GM23338 (cell line): ENCODE data around the gene RPL28. TPM values are rescaled to one million over a fixed set of nuclear protein-coding genes. Genes with fewer than 3 reads are reported as not detected.

ENCODE experiments used
- ATAC-seq: fragments of 200-7000 bp; cut with Tn5 transposase; 3 replicates; pipeline ENCODE4 v1.9.1; 2020
- DNase-seq: peaks from one replicate; pipeline ENCODE4 v3.0.0-alpha.2; 2015; ENCODE audit warnings: low spot score
- H2AFZ ChIP-seq: fragments of 200-600 bp; sonication (generic); 2 replicates; pipeline ENCODE4 v1.8.0; 2016; ENCODE audit warnings: antibody characterized with exemption, mild to moderate bottlenecking, moderate library complexity
- H3F3A ChIP-seq: fragments of 200-600 bp; sonication (generic); replicated peaks from 2 replicates; pipeline ENCODE4 v1.8.0; 2017; ENCODE audit warnings: antibody characterized with exemption, mixed run types, low read depth
- H3K27ac ChIP-seq: fragments of 200-600 bp; sonication (generic); 2 replicates; pipeline ENCODE4 v1.6.1; 2016; ENCODE audit warnings: low read depth
- H3K27me3 ChIP-seq: fragments of 200-600 bp; sonication (generic); 2 replicates; pipeline ENCODE4 v1.8.0; 2016; ENCODE audit warnings: mild to moderate bottlenecking, mixed run types, moderate library complexity; ENCODE audit not compliant: insufficient read depth
- H3K36me3 ChIP-seq: fragments of 200-600 bp; sonication (generic); 2 replicates; pipeline ENCODE4 v1.8.0; 2016; ENCODE audit warnings: mild to moderate bottlenecking; ENCODE audit not compliant: insufficient read depth
- H3K4me1 ChIP-seq: fragments of 200-600 bp; sonication (generic); 2 replicates; pipeline ENCODE4 v1.8.0; 2016; ENCODE audit warnings: mild to moderate bottlenecking, moderate library complexity; ENCODE audit not compliant: insufficient read depth
- H3K4me2 ChIP-seq: fragments of 200-600 bp; sonication (generic); 2 replicates; pipeline ENCODE4 v1.7.1; 2017; ENCODE audit warnings: mixed run types
- H3K4me3 ChIP-seq: fragments of 200-600 bp; sonication (generic); 2 replicates; pipeline ENCODE4 v1.6.1; 2016; ENCODE audit warnings: mixed run types
- H3K79me2 ChIP-seq: fragments of 200-600 bp; sonication (generic); replicated peaks from 2 replicates; pipeline ENCODE4 v1.8.0; 2017; ENCODE audit warnings: mild to moderate bottlenecking; ENCODE audit not compliant: insufficient read depth
- H3K9me2 ChIP-seq: fragments of 200-600 bp; sonication (generic); 2 replicates; pipeline ENCODE4 v1.8.0; 2017; ENCODE audit not compliant: insufficient read depth
- H4K20me1 ChIP-seq: fragments of 200-600 bp; sonication (generic); replicated peaks from 2 replicates; pipeline ENCODE4 v1.8.0; 2017; ENCODE audit warnings: mild to moderate bottlenecking; ENCODE audit not compliant: insufficient read depth
- H3K27ac Mint-ChIP-seq: 2 replicates; pipeline ENCODE4 v1.8.0; 2020; ENCODE audit warnings: inconsistent platforms, mild to moderate bottlenecking, moderate library complexity, mixed read lengths
- H3K27me3 Mint-ChIP-seq: 3 replicates; pipeline ENCODE4 v1.8.0; 2022; ENCODE audit warnings: low read depth, mild to moderate bottlenecking, moderate library complexity, mixed read lengths, inconsistent platforms; ENCODE audit not compliant: insufficient read depth, poor library complexity
- H3K36me3 Mint-ChIP-seq: 3 replicates; pipeline ENCODE4 v1.8.0; 2021; ENCODE audit warnings: low read depth, mild to moderate bottlenecking, inconsistent platforms, moderate library complexity, mixed read lengths
- H3K4me1 Mint-ChIP-seq: 3 replicates; pipeline ENCODE4 v1.8.0; 2020; ENCODE audit warnings: mild to moderate bottlenecking, inconsistent platforms, mixed read lengths
- H3K4me3 Mint-ChIP-seq: 3 replicates; pipeline ENCODE4 v1.8.0; 2021; ENCODE audit warnings: moderate library complexity, mild to moderate bottlenecking, inconsistent platforms, mixed read lengths
- H3K9me3 Mint-ChIP-seq: 3 replicates; pipeline ENCODE4 v1.8.0; 2020; ENCODE audit warnings: moderate library complexity, mild to moderate bottlenecking, inconsistent platforms, mixed read lengths
- EZH2 ChIP-seq: fragments of 200-600 bp; sonication (generic); IDR thresholded peaks from one replicate; pipeline ENCODE4 v1.8.0; 2017; ENCODE audit warnings: antibody characterized with exemption, mild to moderate bottlenecking, low read depth; ENCODE audit not compliant: unreplicated experiment
- EZH2phosphoT487 ChIP-seq: fragments of 200-600 bp; sonication (generic); IDR thresholded peaks from one replicate; pipeline ENCODE4 v1.8.1; 2018; ENCODE audit warnings: antibody characterized with exemption; ENCODE audit not compliant: unreplicated experiment
- JUNB ChIP-seq: IDR thresholded peaks from one replicate; pipeline ENCODE4 v1.6.1; 2016; ENCODE audit warnings: antibody characterized with exemption; ENCODE audit not compliant: unreplicated experiment
- STAT1 ChIP-seq: IDR thresholded peaks from one replicate; pipeline ENCODE4 v1.6.1; 2016; ENCODE audit warnings: antibody characterized with exemption; ENCODE audit not compliant: unreplicated experiment
- polyA plus RNA-seq: library from polyadenylated mRNA; unstranded; fragments of >200 nt; fragmentation: Nextera tagmentation; extraction: Ambion mirVana; gene quantifications from 2 replicates; pipeline ENCODE4 v1.2.1, GENCODE V29; 2016
- total RNA-seq: library from RNA; depleted of rRNA; stranded (reverse); fragments of >200 nt; shearing (Covaris generic); gene quantifications from 2 replicates; pipeline ENCODE4 v1.2.3, GENCODE V29; 2014
- TF ChIP-seq, protein P1 (sequence below): fragments of 250-450 bp; sonication (Bioruptor Pico); IDR thresholded peaks from 2 replicates; pipeline ENCODE4 v1.5.0; 2020; ENCODE audit warnings: mild to moderate bottlenecking, moderate library complexity

RPL28 gene
- total and polyA plus RNA-seq, 2 experiments from 2014 or later, result 737 to 1,528 TPM

DNA sequence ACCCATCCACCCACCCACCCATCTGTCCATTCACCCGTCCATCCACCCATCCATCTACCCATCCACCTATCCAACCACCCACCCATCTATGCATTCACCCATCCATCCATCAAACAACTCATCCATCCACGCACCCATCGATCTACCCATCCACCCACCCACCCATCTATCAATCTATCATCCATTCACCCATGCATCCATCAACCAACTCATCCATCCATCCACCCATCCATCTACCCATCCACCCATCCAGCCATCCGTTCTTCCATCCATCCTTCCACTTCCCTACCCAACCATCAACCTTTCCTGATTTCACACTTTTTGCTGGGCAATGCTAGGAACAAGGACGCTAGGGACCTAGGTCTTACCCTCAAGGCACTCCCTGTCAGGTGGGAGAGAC lies 3.7 kb upstream of the RPL28 start (continued):
- TF ChIP-seq, protein P1, sequence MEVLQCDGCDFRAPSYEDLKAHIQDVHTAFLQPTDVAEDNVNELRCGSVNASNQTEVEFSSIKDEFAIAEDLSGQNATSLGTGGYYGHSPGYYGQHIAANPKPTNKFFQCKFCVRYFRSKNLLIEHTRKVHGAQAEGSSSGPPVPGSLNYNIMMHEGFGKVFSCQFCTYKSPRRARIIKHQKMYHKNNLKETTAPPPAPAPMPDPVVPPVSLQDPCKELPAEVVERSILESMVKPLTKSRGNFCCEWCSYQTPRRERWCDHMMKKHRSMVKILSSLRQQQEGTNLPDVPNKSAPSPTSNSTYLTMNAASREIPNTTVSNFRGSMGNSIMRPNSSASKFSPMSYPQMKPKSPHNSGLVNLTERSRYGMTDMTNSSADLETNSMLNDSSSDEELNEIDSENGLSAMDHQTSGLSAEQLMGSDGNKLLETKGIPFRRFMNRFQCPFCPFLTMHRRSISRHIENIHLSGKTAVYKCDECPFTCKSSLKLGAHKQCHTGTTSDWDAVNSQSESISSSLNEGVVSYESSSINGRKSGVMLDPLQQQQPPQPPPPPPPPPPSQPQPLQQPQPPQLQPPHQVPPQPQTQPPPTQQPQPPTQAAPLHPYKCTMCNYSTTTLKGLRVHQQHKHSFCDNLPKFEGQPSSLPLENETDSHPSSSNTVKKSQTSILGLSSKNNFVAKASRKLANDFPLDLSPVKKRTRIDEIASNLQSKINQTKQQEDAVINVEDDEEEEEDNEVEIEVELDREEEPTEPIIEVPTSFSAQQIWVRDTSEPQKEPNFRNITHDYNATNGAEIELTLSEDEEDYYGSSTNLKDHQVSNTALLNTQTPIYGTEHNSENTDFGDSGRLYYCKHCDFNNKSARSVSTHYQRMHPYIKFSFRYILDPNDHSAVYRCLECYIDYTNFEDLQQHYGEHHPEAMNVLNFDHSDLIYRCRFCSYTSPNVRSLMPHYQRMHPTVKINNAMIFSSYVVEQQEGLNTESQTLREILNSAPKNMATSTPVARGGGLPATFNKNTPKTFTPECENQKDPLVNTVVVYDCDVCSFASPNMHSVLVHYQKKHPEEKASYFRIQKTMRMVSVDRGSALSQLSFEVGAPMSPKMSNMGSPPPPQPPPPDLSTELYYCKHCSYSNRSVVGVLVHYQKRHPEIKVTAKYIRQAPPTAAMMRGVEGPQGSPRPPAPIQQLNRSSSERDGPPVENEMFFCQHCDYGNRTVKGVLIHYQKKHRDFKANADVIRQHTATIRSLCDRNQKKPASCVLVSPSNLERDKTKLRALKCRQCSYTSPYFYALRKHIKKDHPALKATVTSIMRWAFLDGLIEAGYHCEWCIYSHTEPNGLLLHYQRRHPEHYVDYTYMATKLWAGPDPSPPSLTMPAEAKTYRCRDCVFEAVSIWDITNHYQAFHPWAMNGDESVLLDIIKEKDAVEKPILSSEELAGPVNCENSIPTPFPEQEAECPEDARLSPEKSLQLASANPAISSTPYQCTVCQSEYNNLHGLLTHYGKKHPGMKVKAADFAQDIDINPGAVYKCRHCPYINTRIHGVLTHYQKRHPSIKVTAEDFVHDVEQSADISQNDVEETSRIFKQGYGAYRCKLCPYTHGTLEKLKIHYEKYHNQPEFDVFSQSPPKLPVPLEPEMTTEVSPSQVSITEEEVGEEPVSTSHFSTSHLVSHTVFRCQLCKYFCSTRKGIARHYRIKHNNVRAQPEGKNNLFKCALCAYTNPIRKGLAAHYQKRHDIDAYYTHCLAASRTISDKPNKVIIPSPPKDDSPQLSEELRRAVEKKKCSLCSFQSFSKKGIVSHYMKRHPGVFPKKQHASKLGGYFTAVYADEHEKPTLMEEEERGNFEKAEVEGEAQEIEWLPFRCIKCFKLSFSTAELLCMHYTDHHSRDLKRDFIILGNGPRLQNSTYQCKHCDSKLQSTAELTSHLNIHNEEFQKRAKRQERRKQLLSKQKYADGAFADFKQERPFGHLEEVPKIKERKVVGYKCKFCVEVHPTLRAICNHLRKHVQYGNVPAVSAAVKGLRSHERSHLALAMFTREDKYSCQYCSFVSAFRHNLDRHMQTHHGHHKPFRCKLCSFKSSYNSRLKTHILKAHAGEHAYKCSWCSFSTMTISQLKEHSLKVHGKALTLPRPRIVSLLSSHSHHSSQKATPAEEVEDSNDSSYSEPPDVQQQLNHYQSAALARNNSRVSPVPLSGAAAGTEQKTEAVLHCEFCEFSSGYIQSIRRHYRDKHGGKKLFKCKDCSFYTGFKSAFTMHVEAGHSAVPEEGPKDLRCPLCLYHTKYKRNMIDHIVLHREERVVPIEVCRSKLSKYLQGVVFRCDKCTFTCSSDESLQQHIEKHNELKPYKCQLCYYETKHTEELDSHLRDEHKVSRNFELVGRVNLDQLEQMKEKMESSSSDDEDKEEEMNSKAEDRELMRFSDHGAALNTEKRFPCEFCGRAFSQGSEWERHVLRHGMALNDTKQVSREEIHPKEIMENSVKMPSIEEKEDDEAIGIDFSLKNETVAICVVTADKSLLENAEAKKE (CRISPR knock-in tag), result no peak
- no peak for TF ChIP-seq STAT1
- TF ChIP-seq EZH2phosphoT487, result no peak
- TF ChIP-seq EZH2, result no peak
- TF ChIP-seq JUNB, result no peak

GRCh38 chr19:55382522-55383054 lies 3.1 kb upstream of the RPL28 start:
- DNase-seq (no peak), ATAC-seq (no peak)
- Histone ChIP-seq H3K4me1 (peaks cover 34% of the 10 kb centered on the region), H3K9me2 (no peaks in the 10 kb centered on the region), H2AFZ (no peak overlapping the region), H3K79me2 (peaks cover 23% of the 10 kb centered on the region), H3K27ac (no peak overlapping the region), H3K36me3 (peaks cover 4% of the 10 kb centered on the region; the same call in 1 of the 2 replicates), H3F3A (peaks cover 28% of the 10 kb centered on the region), H3K27me3 (peaks cover 29% of the 10 kb centered on the region), H3K4me2 (peak overlapping the region; percentile 87), H4K20me1 (peaks cover 22% of the 10 kb centered on the region), H3K4me3 (peak overlapping the region; percentile 57; the same call in 1 of the 2 replicates)
- no peak for TF ChIP-seq EZH2
- H3K4me3 Mint-ChIP-seq, result peak overlapping the region; percentile 83
- peaks cover 5% of the 10 kb centered on the region; the same call in 2 of the 3 replicates for H3K9me3 Mint-ChIP-seq
- H3K36me3 Mint-ChIP-seq, result peaks cover 23% of the 10 kb centered on the region
- H3K4me1 Mint-ChIP-seq, result peaks cover 36% of the 10 kb centered on the region
- no peak overlapping the region for H3K27ac Mint-ChIP-seq
- peaks cover 48% of the 10 kb centered on the region for H3K27me3 Mint-ChIP-seq
